Spinal cord (tissue), 10 donors: ENCODE results near the gene SGMS1. TPM values are rescaled to one million over a fixed set of nuclear protein-coding genes. Genes with fewer than 3 reads are reported as not detected.
"Not testable (repeated sequence)": the region's sequence is repeated elsewhere in the genome, so short reads cannot be mapped to it uniquely, and the experiment has no call there.

Experiments used
- DNase-seq, 6 donors: peaks; one replicate each; pipeline versions ENCODE4 v3.0.0 to v3.0.0-alpha.2; 2013 to 2015; ENCODE audit warnings: low spot score in 6 of 6, low read depth in 4 of 6
- H3K27ac ChIP-seq: one replicate; pipeline ENCODE4 v1.5.1; 2013; ENCODE audit warnings: low read depth, low read length, control low read depth
- H3K27me3 ChIP-seq: one replicate; pipeline ENCODE4 v1.6.1; 2013; ENCODE audit warnings: low read length; ENCODE audit not compliant: control insufficient read depth, insufficient read depth
- H3K36me3 ChIP-seq: one replicate; pipeline ENCODE4 v1.6.1; 2013; ENCODE audit warnings: low read length; ENCODE audit not compliant: control insufficient read depth, insufficient read depth
- H3K4me1 ChIP-seq: one replicate; pipeline ENCODE4 v1.6.1; 2013; ENCODE audit warnings: low read length; ENCODE audit not compliant: control insufficient read depth, insufficient read depth
- H3K4me3 ChIP-seq: one replicate; pipeline ENCODE4 v1.5.1; 2013; ENCODE audit warnings: low read depth, low read length, control low read depth
- H3K9me3 ChIP-seq: one replicate; pipeline ENCODE4 v1.6.1; 2013; ENCODE audit warnings: low read length; ENCODE audit not compliant: control insufficient read depth, insufficient read depth
- WGBS: methylation state at CpG from one replicate; pipeline ENCODE4 v1.1.5; 2013; ENCODE audit warnings: missing lambda C conversion rate; ENCODE audit not compliant: insufficient coverage; 5-methylcytosine and 5-hydroxymethylcytosine counted together
- polyA plus RNA-seq, 2 donors: library from polyadenylated mRNA; unstranded; fragments of 120-200 nt; gene quantifications; one replicate each; pipeline ENCODE4 v1.2.1, GENCODE V29; 2013; ENCODE audit not compliant: insufficient read length in 2 of 2
- total RNA-seq, 2 donors: library from RNA; depleted of rRNA in 1 of 2; stranded (reverse); fragments of 120-200 nt in 1 of 2; fragments of >200 nt in 1 of 2; gene quantifications; one replicate each; pipeline versions ENCODE4 v1.2.3 to v1.2.4, GENCODE V29; 2013 to 2014
- donor health status: healthy.

SGMS1 gene
- total and polyA plus RNA-seq, 4 donors, result 24.5 to 57.2 (median 40.5) TPM

DNA sequence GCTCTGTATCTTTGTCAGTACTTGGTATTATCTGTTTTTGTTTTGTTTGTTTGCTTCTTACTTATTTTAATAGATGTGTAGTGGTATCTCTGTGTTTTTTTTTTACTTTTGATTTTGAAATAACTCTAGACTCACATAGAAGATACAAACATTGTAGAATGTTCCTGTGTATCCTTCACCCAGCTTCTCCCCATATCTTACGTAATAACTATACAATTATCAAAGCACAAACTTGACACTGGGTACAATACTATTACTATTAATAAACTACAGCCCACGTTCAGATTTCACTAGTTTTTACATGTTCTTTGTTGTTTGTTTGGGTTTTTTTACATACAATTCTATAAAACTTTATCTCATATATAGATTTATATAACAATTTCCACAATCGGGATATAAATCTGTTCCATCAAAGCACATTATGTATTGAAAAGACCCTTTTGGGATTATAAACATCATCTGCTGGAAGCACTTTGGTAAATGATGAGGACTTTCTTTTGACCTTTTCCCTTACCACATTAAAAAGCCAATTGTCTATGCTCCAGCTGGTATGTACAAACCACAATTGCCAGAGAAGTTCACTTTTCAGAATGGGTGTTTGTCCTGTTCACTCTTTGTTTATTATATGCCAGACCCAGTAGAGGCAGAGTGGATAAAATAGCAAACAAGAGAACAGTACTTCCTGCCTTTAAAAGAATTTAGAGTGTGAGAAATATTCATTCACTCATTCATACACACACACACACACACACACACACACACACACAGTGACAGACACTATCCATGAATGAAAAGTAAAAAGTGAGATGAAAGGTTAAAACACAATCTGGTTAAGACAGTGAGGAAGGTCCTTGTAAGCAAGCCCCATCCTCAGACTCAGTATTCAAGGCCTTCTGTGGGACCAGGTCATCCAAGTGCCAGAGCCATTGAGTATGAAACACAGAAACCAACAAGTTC, 113.0 kb downstream of the SGMS1 start:
- Histone ChIP-seq H3K4me1 (peaks cover 16% of the 10 kb centered on the region), H3K27ac (peak overlapping the region; percentile 15)

DNA sequence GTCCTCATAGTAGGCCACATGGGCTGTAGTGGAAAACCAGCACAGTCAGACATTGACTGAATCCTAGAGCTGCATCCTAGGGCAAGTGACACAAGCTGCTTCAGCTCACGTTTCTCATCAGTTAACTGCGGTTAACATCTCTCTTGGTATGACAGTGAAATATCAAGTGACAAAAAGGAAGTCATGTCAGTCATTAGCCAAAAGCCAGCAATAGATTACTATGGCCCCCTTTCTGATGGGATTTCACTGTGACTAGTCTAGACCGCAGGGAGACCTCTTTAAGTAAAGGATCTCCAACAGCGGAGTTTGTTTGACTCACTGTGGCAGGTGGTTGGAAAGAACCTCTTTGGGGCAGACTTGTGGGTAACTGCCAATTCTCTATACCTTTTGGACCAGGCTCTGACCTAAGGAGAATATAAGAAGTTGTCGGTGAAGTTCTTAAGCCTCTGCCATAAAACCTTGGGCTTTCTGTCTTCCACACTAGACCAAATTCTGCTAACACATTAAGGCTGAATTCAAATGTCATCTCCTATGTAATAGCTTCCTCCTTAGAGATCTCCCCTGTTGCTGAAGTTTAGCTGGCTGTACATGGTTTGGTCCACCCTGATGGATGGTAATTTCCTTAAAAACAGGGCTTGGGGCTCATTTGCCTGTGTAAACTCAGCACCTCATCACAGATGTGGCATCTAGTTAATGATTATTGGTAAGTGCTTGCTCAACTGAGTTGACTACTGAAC, 115.3 kb downstream of the SGMS1 start:
- DNase-seq, result no peak
- H3K4me1 ChIP-seq, result peaks cover 17% of the 10 kb centered on the region
- 100% methylated on average over 4 of the region's 5 CpGs for WGBS
- no peaks in the 10 kb centered on the region for H3K9me3 ChIP-seq
- H3K27me3 ChIP-seq, result no peaks in the 10 kb centered on the region
- no peak overlapping the region for H3K4me3 ChIP-seq
- peak overlapping the region; percentile 86 for H3K27ac ChIP-seq
- H3K36me3 ChIP-seq, result no peaks in the 10 kb centered on the region

More for the DNA sequence above, 113.0 kb downstream of the SGMS1 start:
- no peaks in the 10 kb centered on the region for H3K36me3 ChIP-seq
- H3K4me3 ChIP-seq, result no peak overlapping the region
- no CpG with 5 or more reads among the region's 3 CpGs for WGBS
- no peak for DNase-seq
- H3K27me3 ChIP-seq, result no peaks in the 10 kb centered on the region
- no peaks in the 10 kb centered on the region for H3K9me3 ChIP-seq

DNA sequence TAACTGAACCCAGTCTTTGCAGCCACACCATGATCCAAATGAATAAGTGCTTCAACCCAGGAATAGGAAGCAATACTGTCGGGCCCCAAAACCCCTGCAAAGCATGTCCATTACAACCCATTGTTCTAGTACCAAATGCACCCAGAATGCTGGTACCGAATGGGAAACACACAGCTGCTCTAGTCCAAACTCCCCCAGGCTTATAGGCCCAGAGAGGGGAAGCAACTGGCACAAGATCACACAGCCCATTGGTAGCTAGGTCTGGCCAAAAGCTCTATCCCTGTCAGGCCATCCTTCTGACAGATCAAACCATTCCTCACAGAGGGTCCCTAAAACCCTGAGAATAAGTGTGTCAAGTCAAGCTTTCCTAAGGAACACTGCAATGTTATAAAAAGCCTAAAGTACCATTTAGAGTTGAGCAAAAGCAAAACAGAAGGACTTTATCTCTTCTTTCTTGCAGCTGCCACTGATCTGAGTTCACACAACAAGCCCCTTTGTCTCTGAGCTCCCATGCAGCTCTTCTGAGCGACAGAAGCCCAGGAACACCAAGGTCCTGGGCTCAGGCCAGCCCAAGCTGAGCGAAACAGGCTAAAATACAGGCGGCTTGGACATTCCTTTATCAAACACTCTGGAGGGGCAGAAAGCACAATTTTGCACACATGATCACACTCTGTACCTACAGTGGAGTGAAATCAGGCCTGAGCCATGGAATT, 116.7 kb downstream of the SGMS1 start:
- peak; percentile 24 to 86 (median 62) for DNase-seq
- H3K4me3 ChIP-seq, result no peak overlapping the region

DNA sequence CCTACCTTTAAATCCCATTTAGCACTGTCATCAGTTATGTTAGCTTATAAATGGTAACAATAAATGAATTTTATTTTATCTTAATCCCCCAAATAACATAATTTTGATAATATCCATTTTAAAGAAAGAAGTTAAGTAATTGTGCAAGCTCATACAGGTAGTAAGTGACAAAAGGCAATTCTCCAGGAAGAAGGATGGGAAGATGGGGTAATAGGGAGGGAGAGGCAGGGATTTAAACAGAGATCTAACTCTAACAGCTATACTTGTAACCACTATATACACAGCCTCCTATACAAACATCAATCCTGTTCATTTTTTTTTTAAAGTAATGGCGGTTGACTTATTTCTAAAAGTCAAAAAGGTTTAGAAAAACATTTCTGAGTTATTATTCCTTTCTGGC, 119.4 kb downstream of the SGMS1 start:
- peaks cover 17% of the 10 kb centered on the region for H3K4me1 ChIP-seq
- no CpG with 5 or more reads among the region's 1 CpG for WGBS

More for the DNA sequence above, 116.7 kb downstream of the SGMS1 start:
- Histone ChIP-seq H3K4me1 (peaks cover 17% of the 10 kb centered on the region), H3K36me3 (no peaks in the 10 kb centered on the region), H3K9me3 (no peaks in the 10 kb centered on the region), H3K27ac (peak overlapping the region; percentile 86), H3K27me3 (no peaks in the 10 kb centered on the region)
- 31% methylated on average over 5 of the region's 5 CpGs for WGBS

DNA sequence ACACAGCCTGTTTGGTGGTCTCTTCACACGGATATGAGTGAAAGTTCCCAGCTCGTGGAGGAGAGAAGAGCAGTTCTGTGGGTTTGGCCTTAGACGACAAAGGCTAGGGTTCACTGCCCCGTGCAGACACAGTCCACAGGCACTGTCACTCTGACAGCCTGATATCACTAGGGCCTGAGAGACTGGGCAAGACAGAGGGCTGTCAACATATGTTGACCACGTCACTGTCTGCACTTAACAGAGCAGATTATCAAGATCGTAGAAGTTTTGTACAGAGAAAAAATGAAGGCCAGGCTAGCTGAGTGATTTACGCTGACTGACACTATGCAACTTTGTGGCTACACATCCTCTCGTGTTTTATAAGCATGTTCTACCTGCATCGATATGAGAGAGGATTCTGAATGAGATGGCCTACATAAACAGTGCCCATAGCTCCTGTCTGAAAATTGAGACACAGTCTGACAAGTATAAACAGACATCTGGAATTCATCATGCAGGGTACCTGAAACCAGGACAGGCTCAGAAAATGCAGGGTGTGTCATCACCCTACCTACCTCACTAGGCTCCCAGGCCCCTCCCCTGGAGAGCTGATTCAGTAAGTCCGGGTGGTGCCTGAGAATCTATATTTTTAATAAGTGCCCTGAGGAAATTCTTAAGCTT, 120.0 kb downstream of the SGMS1 start:
- Histone ChIP-seq H3K9me3 (no peaks in the 10 kb centered on the region), H3K4me1 (peaks cover 17% of the 10 kb centered on the region), H3K36me3 (no peaks in the 10 kb centered on the region), H3K27ac (no peak overlapping the region), H3K4me3 (no peak overlapping the region), H3K27me3 (no peaks in the 10 kb centered on the region)
- WGBS, result 80% methylated on average over 9 of the region's 10 CpGs
- no peak for DNase-seq

More for the DNA sequence above, 119.4 kb downstream of the SGMS1 start:
- no peaks in the 10 kb centered on the region for H3K27me3 ChIP-seq
- DNase-seq, result no peak
- no peaks in the 10 kb centered on the region for H3K36me3 ChIP-seq
- H3K4me3 ChIP-seq, result no peak overlapping the region
- H3K9me3 ChIP-seq, result no peaks in the 10 kb centered on the region
- no peak overlapping the region for H3K27ac ChIP-seq

DNA sequence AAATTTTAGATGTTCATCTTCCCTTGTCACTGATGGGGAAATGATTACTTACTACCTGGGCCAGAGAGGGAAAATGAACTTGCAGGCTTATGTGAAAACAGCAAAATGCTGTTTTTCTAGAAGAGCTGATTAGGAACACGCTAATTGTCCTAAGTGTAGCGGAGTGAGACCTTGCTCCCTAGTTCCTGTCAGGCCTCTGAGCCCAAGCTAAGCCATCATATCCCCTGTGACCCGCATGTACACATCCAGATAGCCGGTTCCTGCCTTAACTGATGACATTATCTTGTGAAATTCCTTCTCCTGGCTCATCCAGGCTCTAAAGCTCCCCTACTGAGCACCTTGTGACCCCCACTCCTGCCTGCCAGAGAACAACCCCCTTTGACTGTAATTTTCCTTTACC, 120.6 kb downstream of the SGMS1 start:
- H3K27me3 ChIP-seq, H3K9me3 ChIP-seq, DNase-seq, H3K4me3 ChIP-seq, H3K27ac ChIP-seq, H3K36me3 ChIP-seq: not testable (repeated sequence)
- WGBS, result 89% methylated on average over 4 of the region's 4 CpGs
- peaks cover 17% of the 10 kb centered on the region for H3K4me1 ChIP-seq

DNA sequence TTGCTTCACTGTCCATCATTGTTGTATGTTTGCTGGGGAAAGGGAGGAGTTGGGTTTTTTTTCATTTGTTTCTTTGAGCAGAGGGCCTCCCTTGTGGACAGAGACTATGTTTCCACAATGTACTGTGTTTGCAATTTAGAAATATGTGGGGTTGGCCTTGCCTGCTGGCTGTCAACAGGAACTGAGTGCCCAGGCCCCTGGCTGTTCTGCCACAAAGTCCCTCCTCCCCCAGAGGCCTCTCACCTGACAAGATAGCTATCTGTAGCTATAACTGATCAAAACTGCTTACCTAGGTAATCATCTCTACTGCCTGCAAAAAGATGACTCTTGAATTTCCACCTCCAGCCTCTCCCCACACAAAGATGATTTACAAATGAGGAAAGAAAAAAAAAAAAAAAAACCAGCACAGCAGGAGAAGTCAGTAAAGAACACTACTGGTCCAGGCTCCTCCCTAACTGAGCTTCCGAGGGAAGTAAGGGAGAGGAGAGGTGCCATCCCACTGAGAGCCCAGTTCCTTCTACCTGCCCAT, 121.8 kb downstream of the SGMS1 start:
- Histone ChIP-seq H3K27ac (no peak overlapping the region), H3K36me3 (no peaks in the 10 kb centered on the region)

DNA sequence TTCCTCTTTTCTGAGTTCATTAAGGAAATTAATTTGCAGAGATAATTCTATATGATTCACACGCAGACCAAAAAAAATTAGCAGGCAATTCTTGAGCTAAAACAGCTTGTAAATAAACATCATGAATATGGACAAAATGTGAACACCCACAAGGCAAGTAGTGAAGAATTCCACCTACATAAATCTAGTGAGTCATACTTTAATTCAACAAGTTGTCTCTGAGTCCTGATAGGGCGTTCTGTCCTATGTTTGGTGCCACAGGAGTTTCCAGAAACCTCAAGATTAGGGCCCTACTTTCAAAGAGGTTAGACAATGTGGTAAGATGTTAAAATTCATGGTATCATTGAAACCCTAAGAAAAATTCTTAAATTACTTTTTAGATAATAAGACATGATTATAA, 122.3 kb downstream of the SGMS1 start:
- Histone ChIP-seq H3K4me1 (peaks cover 5% of the 10 kb centered on the region), H3K27me3 (no peaks in the 10 kb centered on the region), H3K4me3 (no peak overlapping the region), H3K9me3 (no peaks in the 10 kb centered on the region), H3K36me3 (no peaks in the 10 kb centered on the region), H3K27ac (no peak overlapping the region)
- WGBS, result no CpG with 5 or more reads among the region's 2 CpGs
- DNase-seq, result no peak

More for the DNA sequence above, 121.8 kb downstream of the SGMS1 start:
- H3K4me1 ChIP-seq, result peaks cover 10% of the 10 kb centered on the region
- no CpG with 5 or more reads among the region's 1 CpG for WGBS
- no peak overlapping the region for H3K4me3 ChIP-seq
- H3K27me3 ChIP-seq, result no peaks in the 10 kb centered on the region
- H3K9me3 ChIP-seq, result no peaks in the 10 kb centered on the region
- no peak for DNase-seq

DNA sequence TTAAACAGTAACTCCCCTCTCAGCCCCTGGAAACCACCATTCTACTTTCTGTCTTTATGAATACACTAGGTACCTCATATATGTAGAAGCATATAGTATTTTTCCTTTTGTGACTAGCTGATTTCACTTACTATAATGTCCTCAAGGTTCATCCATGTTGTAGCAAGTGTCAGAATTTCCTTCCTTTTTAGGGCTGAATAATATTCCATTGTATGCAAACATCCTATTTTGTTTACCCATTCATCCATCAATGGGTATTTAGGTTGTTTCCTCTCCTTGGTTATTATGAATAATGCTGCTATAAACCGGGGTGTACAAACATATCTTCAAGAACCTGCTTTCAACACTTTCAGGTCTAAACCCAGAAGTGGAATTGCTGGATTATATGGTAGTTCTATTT, 125.3 kb downstream of the SGMS1 start:
- no peaks in the 10 kb centered on the region for H3K4me1 ChIP-seq

More for the DNA sequence above, 125.3 kb downstream of the SGMS1 start:
- no peak overlapping the region for H3K4me3 ChIP-seq
- H3K27me3 ChIP-seq, result no peaks in the 10 kb centered on the region
- WGBS, result no CpG with 5 or more reads among the region's 1 CpG
- H3K27ac ChIP-seq, result no peak overlapping the region
- no peak for DNase-seq
- no peaks in the 10 kb centered on the region for H3K36me3 ChIP-seq
- H3K9me3 ChIP-seq, result no peaks in the 10 kb centered on the region
